GM19035 (cell line): ENCODE measurements around the gene CEBPG.

Source experiments
- ATAC-seq: cut with Tn5 transposase; IDR thresholded peaks from one replicate; pipeline ENCODE4 v1.9.1; 2021; ENCODE audit not compliant: unreplicated experiment

Gene CEBPG

GRCh38 chr19:33381101-33381500 lies 7.6 kb downstream of the CEBPG start:
- ATAC-seq: no peak

GRCh38 chr19:33382006-33382405 lies 8.5 kb downstream of the CEBPG start:
- no peak for ATAC-seq

GRCh38 chr19:33382982-33383381 lies 9.5 kb downstream of the CEBPG start:
- ATAC-seq: no peak

- ATAC-seq: no peak
These were observed 10.3 kb downstream of the CEBPG start for GRCh38 chr19:33383720-33384292.

GRCh38 chr19:33384983-33385382 lies 11.5 kb downstream of the CEBPG start:
- ATAC-seq: no peak

GRCh38 chr19:33385956-33386355 lies 12.4 kb downstream of the CEBPG start:
- ATAC-seq: no peak

- no peak for ATAC-seq
These were observed 12.9 kb downstream of the CEBPG start for GRCh38 chr19:33386361-33386858.

GRCh38 chr19:33387351-33388230 lies 14.1 kb downstream of the CEBPG start:
- no peak for ATAC-seq

GRCh38 chr19:33388231-33388724 lies 14.8 kb downstream of the CEBPG start:
- ATAC-seq: no peak

- no peak for ATAC-seq
These were observed 15.4 kb downstream of the CEBPG start for GRCh38 chr19:33388725-33389420.

- ATAC-seq: no peak
These were observed 16.1 kb downstream of the CEBPG start for GRCh38 chr19:33389421-33390100.

GRCh38 chr19:33390101-33390907 lies 16.8 kb downstream of the CEBPG start:
- no peak for ATAC-seq

GRCh38 chr19:33390908-33391630 lies 17.6 kb downstream of the CEBPG start:
- ATAC-seq: no peak

- ATAC-seq: no peak
These were observed 18.2 kb downstream of the CEBPG start for GRCh38 chr19:33391631-33392249.

GRCh38 chr19:33392341-33393285 lies 19.1 kb downstream of the CEBPG start:
- no peak for ATAC-seq

- ATAC-seq: no peak
These were observed 19.9 kb downstream of the CEBPG start for GRCh38 chr19:33393286-33394005.

GRCh38 chr19:33394006-33394722 lies 20.7 kb downstream of the CEBPG start:
- ATAC-seq: no peak
